Kasumi-1 (cell line): ENCODE results near the gene PCDH15.

Experiments used
- DNase-seq, 2 experiments: peaks; one replicate each; lab custom pipeline; 2025; lab: John Stamatoyannopoulos, UW

PCDH15 gene

DNA sequence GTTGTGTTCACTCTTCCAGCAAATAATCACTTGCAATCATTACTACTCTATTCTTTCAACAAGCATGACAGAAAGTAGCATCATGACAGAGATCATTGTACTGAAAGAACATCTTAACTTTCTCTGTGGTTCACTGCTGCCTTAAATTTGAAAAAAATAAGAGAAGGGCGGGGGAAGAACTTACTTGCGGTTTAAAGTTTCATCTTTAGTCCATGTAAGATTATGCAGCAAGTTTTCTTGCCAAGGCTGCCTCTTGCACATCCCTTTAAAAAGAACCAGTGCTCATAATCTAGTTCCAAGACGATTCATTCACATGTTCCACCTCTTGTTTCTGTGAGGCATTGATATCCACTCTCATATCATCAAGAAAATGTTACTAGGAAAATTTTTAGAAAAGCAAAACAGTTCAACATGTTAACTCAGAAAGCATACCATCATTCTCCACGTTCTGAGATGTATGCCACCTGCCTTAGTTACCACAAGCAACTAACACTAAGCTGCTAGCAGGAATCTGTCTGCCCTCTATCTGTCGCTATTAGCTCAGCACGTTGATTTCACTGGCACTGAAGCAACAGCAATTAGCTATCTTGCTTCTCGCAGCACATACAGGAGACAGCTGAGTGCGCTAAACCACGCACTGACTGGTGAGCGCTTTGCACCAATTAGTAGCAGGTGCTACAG is at the start of gene PCDH15:
Gene PCDH15, minus strand, starts transcription at position 491 of the 681 bp plus-strand sequence. CDS start 136,969 bp downstream, outside the sequence.
- DNase-seq, result peak; percentile 25 to 39

DNA sequence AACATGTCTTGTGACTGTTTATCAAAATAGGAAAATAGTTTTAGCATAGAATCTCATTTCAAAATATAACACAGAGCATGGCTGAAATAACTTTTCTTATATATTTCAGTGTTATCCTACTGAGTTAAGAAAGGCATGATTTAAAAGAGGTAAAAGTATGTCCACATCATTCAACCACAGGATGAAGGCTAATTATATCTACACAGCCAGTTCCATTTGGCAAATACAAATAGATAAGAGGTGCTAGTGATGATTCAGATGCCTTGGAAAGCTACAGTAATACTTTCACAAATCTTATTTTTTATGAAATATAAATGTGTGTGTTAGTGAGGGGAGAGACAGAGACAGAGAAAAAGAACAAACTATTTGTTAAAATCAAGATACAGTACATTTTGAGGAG is 42.9 kb upstream of the PCDH15 start:
- no peak for DNase-seq

- DNase-seq, result no peak
These were observed 42.1 kb upstream of the PCDH15 start for GRCh38 chr10:54843085-54843646.

GRCh38 chr10:54837479-54837878 is 36.4 kb upstream of the PCDH15 start:
- no peak for DNase-seq

- no peak for DNase-seq
These were observed 32.0 kb upstream of the PCDH15 start for GRCh38 chr10:54833029-54833428.

- DNase-seq, result no peak
These were observed 26.0 kb upstream of the PCDH15 start for GRCh38 chr10:54826994-54827560.

DNA sequence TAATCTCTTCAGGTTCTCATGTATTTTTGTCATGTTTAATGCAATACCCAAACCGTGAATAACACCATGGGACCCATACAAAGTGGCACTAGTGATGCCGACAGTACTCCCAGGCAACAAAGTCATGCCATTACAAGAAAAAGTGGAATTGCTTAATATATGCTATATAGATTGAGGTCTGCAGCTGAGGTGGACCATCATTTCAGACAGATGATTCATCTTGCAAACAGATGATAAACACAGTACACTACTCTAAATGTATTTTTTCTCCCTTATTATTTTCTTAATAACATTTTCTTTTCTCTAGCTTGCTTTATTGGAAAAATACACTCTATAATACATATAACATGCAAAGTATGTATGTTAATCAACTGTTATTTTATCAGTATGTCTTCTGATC is 14.6 kb upstream of the PCDH15 start:
- no peak for DNase-seq

GRCh38 chr10:54808186-54808935 is 7.3 kb upstream of the PCDH15 start:
- no peak for DNase-seq

GRCh38 chr10:54799506-54799905 is 1.5 kb downstream of the PCDH15 start:
- DNase-seq, result no peak

DNA sequence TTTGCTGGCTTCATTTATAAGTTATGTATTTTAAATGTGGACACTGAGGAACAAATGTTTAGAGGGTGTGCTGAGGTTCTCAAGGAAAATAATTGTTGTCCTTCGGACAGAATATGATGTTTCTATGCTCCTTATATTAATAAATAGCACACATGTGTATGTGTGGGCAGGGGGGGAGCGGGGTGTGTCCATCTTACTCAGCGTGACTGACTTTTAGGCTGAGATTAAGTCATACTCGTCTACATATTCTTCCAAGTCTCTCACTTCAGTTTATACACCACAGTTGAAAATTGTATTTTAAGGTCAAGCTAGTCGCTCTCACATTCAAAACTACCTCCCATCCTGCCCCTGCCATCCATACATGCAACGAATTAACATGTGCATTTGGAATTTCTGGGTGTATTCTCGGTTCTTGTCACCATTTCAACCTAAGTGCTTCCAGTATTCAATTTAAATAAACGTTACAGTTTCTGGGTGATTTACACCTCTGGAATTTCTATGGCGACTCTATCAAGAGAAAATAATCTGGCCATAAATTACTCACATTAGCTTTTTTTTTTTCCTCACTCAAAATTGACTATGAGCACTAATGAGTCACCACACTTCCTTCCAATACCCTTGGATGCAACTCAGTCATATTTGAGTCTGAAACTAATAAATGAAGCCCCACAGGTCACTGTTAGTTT is 3.3 kb downstream of the PCDH15 start:
- DNase-seq, result no peak

GRCh38 chr10:54796881-54797280 is 4.2 kb downstream of the PCDH15 start:
- DNase-seq, result no peak

DNA sequence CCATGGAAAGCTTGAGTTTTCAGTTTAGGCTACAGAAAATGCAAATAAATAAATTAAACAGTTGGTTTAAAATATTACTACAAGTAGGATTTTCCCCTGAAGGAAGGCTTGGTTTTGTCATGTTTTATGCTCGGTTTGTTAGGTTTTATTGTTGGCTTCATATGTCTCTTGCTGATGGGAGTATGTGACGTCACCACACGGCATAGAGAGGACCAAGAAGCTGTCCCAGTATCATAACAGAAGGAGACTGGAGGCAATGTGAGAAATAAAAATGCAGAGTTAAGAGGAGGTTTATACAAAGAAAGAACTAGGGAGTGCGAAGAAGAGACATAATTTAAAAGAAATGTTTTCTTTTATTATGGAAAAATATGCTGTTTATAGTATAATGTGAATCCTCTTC is 24.4 kb downstream of the PCDH15 start:
- DNase-seq, result no peak

DNA sequence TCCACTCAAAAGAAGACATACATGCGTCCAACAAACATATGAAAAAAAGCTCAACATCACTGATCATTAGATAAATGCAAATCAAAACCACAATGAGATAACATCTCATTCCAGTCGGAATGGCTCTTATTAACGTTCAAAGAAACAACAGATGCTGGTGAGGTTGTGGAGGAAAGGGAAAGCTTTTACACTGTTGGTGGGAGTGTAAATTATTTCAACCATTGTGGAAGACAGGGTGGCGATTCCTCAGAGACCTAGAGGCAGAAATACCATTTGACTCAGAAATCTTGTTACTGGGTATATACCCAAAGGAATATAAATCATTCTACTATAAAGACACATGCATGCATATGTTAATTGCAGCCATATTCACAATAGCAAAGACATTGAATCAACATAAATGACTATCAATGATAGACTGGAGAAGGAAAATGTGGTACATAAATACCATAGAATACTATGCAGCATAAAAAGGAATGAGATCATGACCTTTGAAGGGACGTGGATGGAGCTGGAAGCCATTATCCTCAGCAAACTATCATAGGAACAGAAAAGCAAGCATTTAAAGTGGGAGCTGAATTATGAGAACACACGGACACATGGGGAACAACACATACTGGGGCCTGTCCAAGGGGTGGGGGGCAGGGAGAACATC is 28.4 kb downstream of the PCDH15 start:
- no peak for DNase-seq

GRCh38 chr10:54769051-54769450 is 32.0 kb downstream of the PCDH15 start:
- no peak for DNase-seq

DNA sequence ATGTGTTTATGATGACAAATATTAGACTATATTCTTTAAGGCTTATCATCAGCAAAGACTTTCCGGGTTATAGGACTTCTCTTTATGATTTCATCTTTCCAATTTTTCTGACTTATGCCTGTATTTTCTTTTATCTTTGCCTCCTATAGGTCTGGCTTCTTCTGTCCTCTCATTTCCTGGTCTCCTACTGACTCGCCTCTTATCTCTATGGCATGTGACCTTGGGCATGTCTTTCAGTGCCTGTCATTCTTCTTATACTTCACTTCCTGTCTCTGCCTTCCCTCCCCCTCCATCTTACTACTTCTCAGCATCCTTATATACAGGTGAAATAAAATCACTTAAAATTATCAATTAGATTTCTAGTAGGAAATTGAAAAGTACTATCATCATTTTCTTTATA is 42.2 kb downstream of the PCDH15 start:
- DNase-seq, result no peak

DNA sequence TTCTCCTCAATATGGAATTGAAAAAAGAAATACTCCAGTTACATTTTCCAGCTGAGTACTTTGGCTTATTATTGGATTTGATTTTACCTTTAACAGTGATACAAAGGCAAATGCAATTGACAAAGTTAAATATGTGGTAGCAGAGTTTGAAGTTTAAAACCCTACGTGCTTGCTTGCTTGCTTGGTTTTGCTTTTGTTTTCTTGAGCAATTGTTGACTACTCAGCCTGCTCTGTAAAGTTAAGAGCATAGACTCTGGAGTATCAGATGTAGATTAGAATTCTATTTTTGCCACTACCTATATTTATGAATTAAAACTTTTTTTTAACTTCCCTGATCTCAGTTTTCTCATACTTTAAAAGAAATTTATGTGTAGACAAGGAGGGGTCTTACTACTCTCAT is 51.4 kb downstream of the PCDH15 start:
- DNase-seq, result no peak

DNA sequence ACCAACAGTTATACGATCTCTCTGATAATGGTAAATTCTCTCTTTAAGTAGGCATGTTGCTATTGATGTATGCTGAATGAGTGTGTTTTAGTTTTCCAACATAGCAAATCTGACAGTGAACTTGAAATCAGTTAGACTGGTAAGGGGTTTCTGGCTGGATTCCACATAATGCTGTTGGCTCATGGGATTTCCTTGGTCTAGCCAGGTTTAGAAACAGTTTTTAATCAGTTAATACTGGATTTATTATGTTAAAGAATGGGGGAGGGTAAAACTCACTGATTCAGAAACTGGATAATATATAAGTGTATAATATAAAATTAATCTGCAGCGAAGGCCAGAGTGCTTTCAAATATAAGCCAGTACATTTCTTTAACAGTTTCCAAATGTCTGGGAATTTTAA is 55.6 kb downstream of the PCDH15 start:
- no peak for DNase-seq

DNA sequence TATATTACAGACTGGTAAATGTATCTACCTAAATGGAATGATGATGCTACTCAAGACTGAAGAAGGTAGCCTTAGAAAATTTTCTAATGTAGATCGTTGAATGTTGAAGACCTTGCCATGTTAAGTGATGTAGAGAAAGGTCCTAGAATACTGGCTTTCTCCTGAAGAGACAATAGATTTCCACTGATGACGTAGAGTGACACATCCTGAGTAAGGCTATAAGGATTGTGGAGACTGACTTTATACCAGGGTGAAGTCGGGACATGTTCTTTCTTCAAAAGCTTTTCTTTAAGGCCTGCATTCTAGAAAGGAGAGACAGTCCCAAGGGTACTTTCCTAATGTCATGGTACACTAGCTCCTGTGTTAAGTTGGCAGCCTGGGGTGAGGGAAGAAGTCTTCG is 58.6 kb downstream of the PCDH15 start:
- no peak for DNase-seq

DNA sequence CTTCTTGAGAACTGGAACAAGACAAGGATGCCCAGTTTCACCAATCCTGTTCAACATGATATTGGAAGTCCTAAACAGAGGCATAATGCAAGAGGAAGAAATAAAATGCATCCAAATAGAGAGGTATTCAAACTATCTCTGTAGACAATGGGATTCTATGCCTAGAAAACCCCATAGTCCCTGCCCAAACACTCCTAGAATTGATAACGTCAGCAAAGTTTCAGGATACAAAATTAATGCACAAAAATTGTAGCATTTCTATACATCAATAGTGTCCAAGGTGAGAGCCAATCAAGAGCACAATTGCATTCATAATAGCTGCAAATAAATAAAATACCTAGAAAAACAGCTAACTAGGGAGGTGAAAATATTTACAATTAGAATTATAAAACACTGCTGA is 72.5 kb downstream of the PCDH15 start:
- no peak for DNase-seq

DNA sequence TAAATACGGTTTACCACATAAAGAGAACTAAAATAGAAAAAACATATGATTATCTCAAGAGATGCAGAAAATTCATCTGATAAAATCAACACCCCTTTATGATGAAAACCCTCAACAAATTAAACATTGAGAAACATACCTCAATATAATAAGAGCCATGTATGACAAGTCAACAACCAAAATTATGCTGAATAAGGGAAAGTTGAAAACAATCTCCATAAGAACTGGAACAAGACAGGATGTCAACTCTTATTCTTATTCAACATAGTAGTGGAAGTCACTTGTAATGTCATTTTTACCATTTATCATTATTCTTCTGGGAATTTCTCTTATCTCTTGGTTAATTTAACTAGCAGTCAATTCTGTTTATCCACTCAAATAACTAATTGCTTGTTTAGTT is 79.0 kb downstream of the PCDH15 start:
- DNase-seq, result no peak

- no peak for DNase-seq
These were observed 90.1 kb downstream of the PCDH15 start for GRCh38 chr10:54710918-54711317.

DNA sequence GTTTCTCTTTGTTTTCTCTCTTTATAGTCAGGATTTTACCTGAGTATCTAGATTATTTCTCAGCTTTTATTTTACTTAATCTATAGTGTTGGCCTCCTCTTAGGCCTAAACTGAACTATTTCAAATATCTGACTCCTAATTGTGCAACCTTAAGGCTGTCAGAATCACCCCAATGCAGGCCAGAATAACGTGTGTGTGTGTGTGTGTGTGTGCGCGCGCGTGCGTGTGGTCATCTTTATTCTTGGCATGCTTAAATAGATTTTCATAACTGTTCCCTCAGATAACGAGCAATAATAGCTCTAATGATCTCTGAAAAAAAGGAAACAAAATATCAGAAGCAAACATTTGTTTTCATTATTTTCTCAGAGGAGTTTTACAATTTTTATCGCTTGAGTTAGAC is 92.4 kb downstream of the PCDH15 start:
- DNase-seq, result no peak
